H1 (cell line): Measurements from ENCODE around the gene PINK1.

Source experiments
- BCL11A ChIP-seq, 2 experiments: IDR thresholded peaks; one replicate each; pipeline ENCODE4 v1.6.1; 2011; ENCODE audit warnings: low read depth in 2 of 2, low read length in 2 of 2, mild to moderate bottlenecking in 2 of 2
- CREB1 ChIP-seq: IDR thresholded peaks from 2 replicates; pipeline ENCODE4 v1.6.1; 2012; ENCODE audit warnings: inconsistent platforms
- EP300 ChIP-seq, 2 experiments: IDR thresholded peaks; 1 replicate in 1 of 2; 2 replicates in 1 of 2; pipeline ENCODE4 v1.6.1; 2011 to 2012; ENCODE audit warnings: low read depth in 2 of 2, low read length in 2 of 2, mild to moderate bottlenecking in 2 of 2, borderline replicate concordance in 1 of 2, inconsistent platforms in 1 of 2, moderate library complexity in 1 of 2
- EZH2 ChIP-seq: fragments of 200-600 bp; sonication (generic); IDR thresholded peaks from 2 replicates; pipeline ENCODE4 v1.7.1; 2012; ENCODE audit warnings: low read depth, mild to moderate bottlenecking, moderate library complexity, low read length, inconsistent platforms; ENCODE audit not compliant: severe bottlenecking
- FOSL1 ChIP-seq: IDR thresholded peaks from 2 replicates; pipeline ENCODE4 v1.6.1; 2011; ENCODE audit warnings: mild to moderate bottlenecking, low read depth, low read length, moderate library complexity; ENCODE audit not compliant: insufficient read depth
- PHF8 ChIP-seq: fragments of 200-600 bp; sonication (generic); conservative IDR thresholded peaks from 2 replicates; pipeline ENCODE4 v1.7.1; 2012; ENCODE audit warnings: low read depth, mild to moderate bottlenecking, inconsistent platforms, low read length, moderate library complexity
- POLR2A ChIP-seq, 2 experiments: IDR thresholded peaks; 1 replicate in 1 of 2; 2 replicates in 1 of 2; pipeline ENCODE4 v1.6.1; 2011; ENCODE audit warnings: low read depth in 2 of 2, low read length in 2 of 2, mild to moderate bottlenecking in 2 of 2; ENCODE audit errors: control extremely low read depth in 1 of 2
- POLR2AphosphoS5 ChIP-seq: IDR thresholded peaks from 2 replicates; pipeline ENCODE4 v1.6.1; 2011; ENCODE audit warnings: low read depth, low read length
- SIN3A ChIP-seq, 2 experiments: IDR thresholded peaks in 1 of 2; conservative IDR thresholded peaks in 1 of 2; 2 replicates each; pipeline ENCODE4 v1.6.1; 2011 to 2012; ENCODE audit warnings: low read length in 2 of 2, improper control_type of control experiment in 1 of 2, low read depth in 1 of 2, mild to moderate bottlenecking in 1 of 2
- YY1 ChIP-seq: IDR thresholded peaks from 2 replicates; pipeline ENCODE4 v1.6.1; 2011; ENCODE audit warnings: low read depth, mild to moderate bottlenecking, low read length
- TF ChIP-seq, protein P1 (sequence below), 3 experiments: IDR thresholded peaks; 1 replicate in 2 of 3; 2 replicates in 1 of 3; pipeline versions ENCODE4 v1.5.1 to v1.6.1; 2011; ENCODE audit warnings: low read length in 3 of 3, mild to moderate bottlenecking in 3 of 3, inconsistent platforms in 2 of 3, low read depth in 1 of 3, moderate library complexity in 1 of 3; ENCODE audit not compliant: insufficient read depth in 1 of 3; ENCODE audit errors: control extremely low read depth in 1 of 3
- TF ChIP-seq, protein P2 (sequence below): IDR thresholded peaks from 2 replicates; pipeline ENCODE4 v1.6.1; 2012; ENCODE audit warnings: inconsistent platforms

DNA sequence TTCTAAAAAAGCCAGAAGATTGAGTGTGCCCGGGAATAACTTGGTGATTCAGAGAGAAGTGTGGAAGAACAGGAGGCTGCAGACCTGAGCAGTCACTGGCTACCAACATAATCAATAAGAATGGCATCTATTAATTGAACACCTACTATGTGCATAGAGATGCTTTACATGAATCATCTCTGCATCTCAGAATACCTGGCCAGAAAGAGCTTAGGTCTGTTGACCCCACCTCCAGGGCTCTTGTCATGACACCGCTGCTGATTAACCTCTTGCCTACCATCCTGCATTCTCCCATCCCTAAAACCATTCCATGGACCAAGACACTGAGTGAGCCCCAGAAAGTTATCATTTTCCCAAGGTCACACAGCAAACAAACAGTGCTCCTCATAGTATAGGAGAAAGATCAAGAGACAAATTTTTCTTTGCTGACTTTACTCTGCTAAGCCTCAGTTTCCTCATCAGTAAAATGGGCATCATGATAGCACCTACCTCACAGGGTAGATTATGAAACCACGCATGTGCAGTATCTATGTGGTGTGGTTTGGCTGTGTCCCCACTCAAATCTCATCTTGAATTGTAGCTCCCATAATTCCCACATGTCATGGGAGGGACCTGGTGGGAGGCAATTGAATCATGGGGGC is 16.3 kb upstream of the PINK1 start:
- TF ChIP-seq CREB1 (no peak), PHF8 (no peak), SIN3A (conservative IDR thresholded peaks at IDR 0.05 in 1 of 2, IDR thresholded peaks at IDR 0.05 in 1 of 2; ENCODE audit: low read depth in 1 of 2, low read length in 2 of 2) (no peak), POLR2AphosphoS5 (no peak), EP300 (IDR thresholded peaks at IDR 0.05; ENCODE audit: borderline replicate concordance in 1 of 2, low read depth in 2 of 2, low read length in 2 of 2) (no peak), POLR2A (IDR thresholded peaks at IDR 0.05; ENCODE audit: control extremely low read depth in 1 of 2, low read depth in 2 of 2, low read length in 2 of 2) (no peak), EZH2 (no peak), BCL11A (IDR thresholded peaks at IDR 0.05; ENCODE audit: low read depth in 2 of 2, low read length in 2 of 2) (no peak), FOSL1 (no peak), YY1 (no peak)
- TF ChIP-seq, protein P1, sequence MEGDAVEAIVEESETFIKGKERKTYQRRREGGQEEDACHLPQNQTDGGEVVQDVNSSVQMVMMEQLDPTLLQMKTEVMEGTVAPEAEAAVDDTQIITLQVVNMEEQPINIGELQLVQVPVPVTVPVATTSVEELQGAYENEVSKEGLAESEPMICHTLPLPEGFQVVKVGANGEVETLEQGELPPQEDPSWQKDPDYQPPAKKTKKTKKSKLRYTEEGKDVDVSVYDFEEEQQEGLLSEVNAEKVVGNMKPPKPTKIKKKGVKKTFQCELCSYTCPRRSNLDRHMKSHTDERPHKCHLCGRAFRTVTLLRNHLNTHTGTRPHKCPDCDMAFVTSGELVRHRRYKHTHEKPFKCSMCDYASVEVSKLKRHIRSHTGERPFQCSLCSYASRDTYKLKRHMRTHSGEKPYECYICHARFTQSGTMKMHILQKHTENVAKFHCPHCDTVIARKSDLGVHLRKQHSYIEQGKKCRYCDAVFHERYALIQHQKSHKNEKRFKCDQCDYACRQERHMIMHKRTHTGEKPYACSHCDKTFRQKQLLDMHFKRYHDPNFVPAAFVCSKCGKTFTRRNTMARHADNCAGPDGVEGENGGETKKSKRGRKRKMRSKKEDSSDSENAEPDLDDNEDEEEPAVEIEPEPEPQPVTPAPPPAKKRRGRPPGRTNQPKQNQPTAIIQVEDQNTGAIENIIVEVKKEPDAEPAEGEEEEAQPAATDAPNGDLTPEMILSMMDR (IDR thresholded peaks at IDR 0.05; ENCODE audit: control extremely low read depth in 1 of 3, insufficient read depth in 1 of 3, low read depth in 1 of 3, low read length in 3 of 3) = no peak
- TF ChIP-seq, protein P2, sequence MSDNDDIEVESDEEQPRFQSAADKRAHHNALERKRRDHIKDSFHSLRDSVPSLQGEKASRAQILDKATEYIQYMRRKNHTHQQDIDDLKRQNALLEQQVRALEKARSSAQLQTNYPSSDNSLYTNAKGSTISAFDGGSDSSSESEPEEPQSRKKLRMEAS = no peak
